ENCODE data around the gene SLC25A22.

DNA sequence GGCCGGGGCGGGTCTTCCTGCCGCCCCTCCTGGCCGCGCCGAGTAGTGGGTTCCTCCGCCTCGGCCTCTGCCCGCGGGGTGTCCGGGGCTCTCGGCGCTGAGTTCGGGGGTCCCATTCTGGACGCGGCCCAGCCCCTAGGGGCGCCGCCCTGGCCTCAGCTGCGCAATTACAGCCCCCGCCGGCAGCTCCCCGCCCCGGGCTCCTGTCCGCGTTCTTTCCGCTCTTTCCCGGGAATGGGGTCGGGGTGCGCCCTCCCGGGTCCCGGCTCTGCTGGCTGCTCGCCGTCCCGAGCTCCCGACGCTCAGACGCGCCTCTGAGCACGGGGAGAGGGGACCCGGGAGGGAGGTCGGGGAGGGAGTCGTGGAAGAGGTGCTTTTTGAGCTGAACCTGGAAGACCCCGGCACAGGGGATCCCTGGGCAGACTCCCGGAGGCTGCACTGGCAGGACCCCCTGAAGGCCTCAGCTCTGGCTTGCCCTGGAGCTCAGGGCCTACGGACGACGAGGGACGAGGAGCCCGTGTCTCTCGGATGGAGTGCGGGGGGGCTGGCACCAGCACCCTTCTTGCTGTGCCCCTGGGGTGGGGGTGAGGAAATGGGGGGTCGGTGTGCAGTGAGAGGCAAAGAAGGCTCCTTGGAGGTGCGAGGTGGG lies 45.1 kb upstream of the SLC25A22 start:
- TF ChIP-seq CTCF (IDR thresholded peaks at IDR 0.05) (peak in 2 of 4 experiments; percentile 1 to 15), POLR2A (IDR thresholded peaks at IDR 0.05) (no peak), POLR2AphosphoS5 (IDR thresholded peaks at IDR 0.05) (no peak), EP300 (IDR thresholded peaks at IDR 0.05) (no peak)
